ENCODE data around the gene CDH22. TPM values are rescaled to one million over a fixed set of nuclear protein-coding genes. Genes with fewer than 3 reads are reported as not detected.

Gene CDH22
- total RNA-seq, 1 donor from 2014 or later = 0.09 TPM

DNA sequence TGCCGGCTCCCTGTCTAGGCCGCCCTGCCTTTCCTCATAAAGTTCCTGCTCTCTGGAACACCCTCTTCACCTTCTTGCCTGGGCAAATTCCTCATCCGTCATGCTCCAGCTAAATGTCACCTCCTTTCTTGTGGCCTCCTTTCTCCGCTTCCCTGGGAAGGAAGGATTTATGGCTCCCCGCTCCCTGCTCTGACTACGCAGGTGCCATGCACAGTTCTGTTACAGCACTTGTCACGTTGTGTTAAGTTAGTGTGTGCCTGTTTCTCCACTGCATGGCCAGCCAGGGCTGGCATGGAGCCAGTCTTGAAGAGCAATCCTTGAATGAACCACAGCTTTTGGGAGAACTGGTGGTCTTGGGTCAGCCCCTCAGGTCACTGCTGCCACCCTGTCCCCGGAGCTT is 128.4 kb downstream of the CDH22 start:
- H3K4me1 Mint-ChIP-seq = no peaks in the 10 kb centered on the region
- no peaks in the 10 kb centered on the region for H3K36me3 Mint-ChIP-seq (ENCODE audit: low read depth)
- no peak overlapping the region for H3K4me3 Mint-ChIP-seq
- H3K27ac Mint-ChIP-seq (ENCODE audit: unreplicated experiment) = no peak overlapping the region
- peaks cover 44% of the 10 kb centered on the region for H3K27me3 Mint-ChIP-seq (ENCODE audit: low read depth)
- DNase-seq (ENCODE audit: low read depth, low spot score) = no peak
- TF ChIP-seq, protein P1, sequence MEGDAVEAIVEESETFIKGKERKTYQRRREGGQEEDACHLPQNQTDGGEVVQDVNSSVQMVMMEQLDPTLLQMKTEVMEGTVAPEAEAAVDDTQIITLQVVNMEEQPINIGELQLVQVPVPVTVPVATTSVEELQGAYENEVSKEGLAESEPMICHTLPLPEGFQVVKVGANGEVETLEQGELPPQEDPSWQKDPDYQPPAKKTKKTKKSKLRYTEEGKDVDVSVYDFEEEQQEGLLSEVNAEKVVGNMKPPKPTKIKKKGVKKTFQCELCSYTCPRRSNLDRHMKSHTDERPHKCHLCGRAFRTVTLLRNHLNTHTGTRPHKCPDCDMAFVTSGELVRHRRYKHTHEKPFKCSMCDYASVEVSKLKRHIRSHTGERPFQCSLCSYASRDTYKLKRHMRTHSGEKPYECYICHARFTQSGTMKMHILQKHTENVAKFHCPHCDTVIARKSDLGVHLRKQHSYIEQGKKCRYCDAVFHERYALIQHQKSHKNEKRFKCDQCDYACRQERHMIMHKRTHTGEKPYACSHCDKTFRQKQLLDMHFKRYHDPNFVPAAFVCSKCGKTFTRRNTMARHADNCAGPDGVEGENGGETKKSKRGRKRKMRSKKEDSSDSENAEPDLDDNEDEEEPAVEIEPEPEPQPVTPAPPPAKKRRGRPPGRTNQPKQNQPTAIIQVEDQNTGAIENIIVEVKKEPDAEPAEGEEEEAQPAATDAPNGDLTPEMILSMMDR (conservative IDR thresholded peaks at IDR 0.05) = no peak
- no peaks in the 10 kb centered on the region for H3K9me3 Mint-ChIP-seq

DNA sequence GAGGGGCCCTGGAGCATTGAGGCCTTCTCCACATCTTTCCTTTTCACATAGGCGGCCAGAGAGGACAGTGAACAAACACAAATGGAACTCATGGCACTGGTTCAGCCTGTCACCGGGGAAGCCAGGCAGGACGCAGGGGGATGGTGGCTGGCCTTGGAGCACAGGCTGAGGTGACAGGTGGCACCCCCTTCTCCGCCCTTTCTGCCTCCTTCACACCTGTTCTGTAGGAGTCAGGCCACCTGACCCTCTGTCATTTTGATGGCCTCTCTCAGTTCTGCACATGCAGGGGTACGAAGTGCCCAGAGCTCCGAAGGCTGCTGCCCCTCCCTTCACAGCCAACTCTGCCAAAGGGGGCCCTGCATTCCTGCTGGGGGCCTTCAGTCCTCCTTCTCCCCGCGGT is 129.4 kb downstream of the CDH22 start:
- DNase-seq (ENCODE audit: low read depth, low spot score) = no peak
- TF ChIP-seq, protein P1 (conservative IDR thresholded peaks at IDR 0.05) = no peak
- no peaks in the 10 kb centered on the region for H3K4me1 Mint-ChIP-seq
- H3K27ac Mint-ChIP-seq (ENCODE audit: unreplicated experiment) = no peak overlapping the region
- no peaks in the 10 kb centered on the region for H3K36me3 Mint-ChIP-seq (ENCODE audit: low read depth)
- H3K27me3 Mint-ChIP-seq (ENCODE audit: low read depth) = peaks cover 48% of the 10 kb centered on the region
- H3K4me3 Mint-ChIP-seq = no peak overlapping the region
- H3K9me3 Mint-ChIP-seq = no peaks in the 10 kb centered on the region

DNA sequence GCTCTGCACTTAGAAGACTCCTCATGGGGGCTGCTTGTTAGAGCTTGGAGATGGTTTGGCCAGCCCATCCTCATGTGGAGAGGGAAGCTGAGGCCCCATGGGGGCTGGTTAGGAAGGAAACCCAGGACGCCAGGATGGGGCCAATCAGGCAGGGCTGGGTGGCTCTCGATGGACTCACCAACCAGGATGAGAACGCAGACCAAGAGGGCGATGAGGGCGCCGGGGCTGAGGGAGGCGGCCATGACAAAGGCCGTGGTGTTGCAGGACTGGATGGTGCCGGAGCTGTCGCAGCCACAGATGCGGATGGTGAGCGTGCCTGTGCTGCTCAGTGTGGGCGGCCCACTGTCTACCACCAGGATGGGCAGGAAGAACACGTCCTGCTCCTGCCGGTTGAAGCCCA is 130.5 kb downstream of the CDH22 start:
- Mint-ChIP-seq H3K4me3 (no peak overlapping the region), H3K9me3 (no peaks in the 10 kb centered on the region), H3K27ac (ENCODE audit: unreplicated experiment) (peak overlapping the region; percentile 43), H3K27me3 (ENCODE audit: low read depth) (peaks cover 60% of the 10 kb centered on the region), H3K4me1 (no peaks in the 10 kb centered on the region), H3K36me3 (ENCODE audit: low read depth) (no peaks in the 10 kb centered on the region)
- TF ChIP-seq, protein P1 (conservative IDR thresholded peaks at IDR 0.05) = no peak
- no peak for DNase-seq (ENCODE audit: low read depth, low spot score)

DNA sequence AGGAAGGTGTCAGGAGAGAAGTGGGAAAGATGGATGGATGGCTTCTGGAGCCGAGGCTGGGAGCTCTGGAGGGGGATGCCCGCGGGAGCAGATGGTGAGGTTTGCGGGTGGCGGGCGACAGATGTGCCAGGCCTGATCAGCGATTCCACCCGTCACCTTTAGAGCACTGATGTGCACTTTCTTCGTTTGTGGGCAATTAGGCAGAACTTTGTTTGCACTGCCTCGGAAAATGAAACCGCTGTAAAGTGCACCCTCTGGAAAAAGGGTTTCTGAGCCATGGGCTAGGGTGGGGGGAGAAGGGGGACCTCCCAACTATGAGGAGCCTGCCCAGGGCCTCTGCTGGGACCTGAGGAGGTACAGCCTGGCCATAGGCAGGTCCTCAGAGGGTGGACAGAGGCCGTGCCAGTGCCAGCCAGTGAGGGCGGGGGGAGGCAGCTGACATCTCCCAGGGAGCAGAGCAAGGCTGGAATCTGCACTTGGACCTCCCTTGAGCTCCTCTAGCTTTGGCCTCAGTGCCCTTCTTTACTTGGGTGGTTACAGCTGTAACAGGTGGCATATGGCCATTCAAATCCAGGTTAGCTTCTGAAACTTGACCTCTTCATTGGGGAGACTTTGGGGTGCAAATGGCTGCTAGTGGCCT is 131.4 kb downstream of the CDH22 start:
- H3K9me3 Mint-ChIP-seq = no peaks in the 10 kb centered on the region
- H3K27me3 Mint-ChIP-seq (ENCODE audit: low read depth) = peaks cover 65% of the 10 kb centered on the region
- H3K27ac Mint-ChIP-seq (ENCODE audit: unreplicated experiment) = no peak overlapping the region
- H3K36me3 Mint-ChIP-seq (ENCODE audit: low read depth) = no peaks in the 10 kb centered on the region
- TF ChIP-seq, protein P1 (conservative IDR thresholded peaks at IDR 0.05) = no peak
- no peaks in the 10 kb centered on the region for H3K4me1 Mint-ChIP-seq
- DNase-seq (ENCODE audit: low read depth, low spot score) = no peak
- H3K4me3 Mint-ChIP-seq = no peak overlapping the region

DNA sequence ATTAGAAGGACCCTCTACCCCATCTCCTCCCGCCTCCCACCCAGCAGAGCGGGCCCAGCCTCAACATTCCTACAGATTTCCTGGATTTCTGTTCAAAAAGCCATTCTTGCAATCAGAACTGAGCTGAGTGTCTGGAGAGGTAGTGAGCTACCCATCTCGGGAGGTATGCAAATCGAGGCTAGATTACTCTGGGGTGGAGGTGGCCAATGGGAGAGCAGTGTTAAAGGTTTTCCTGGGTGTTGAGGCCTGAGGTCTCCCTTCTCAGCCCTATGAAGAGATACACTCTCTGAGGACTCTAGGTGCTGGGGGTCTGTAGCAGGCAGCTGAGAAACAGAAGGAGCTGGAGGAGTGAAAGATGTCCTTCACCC is 133.2 kb downstream of the CDH22 start:
- Mint-ChIP-seq H3K4me3 (no peak overlapping the region), H3K27ac (ENCODE audit: unreplicated experiment) (no peak overlapping the region), H3K4me1 (no peaks in the 10 kb centered on the region), H3K27me3 (ENCODE audit: low read depth) (peaks cover 75% of the 10 kb centered on the region), H3K36me3 (ENCODE audit: low read depth) (no peaks in the 10 kb centered on the region), H3K9me3 (no peaks in the 10 kb centered on the region)
- no peak for DNase-seq (ENCODE audit: low read depth, low spot score)
- TF ChIP-seq, protein P1 (conservative IDR thresholded peaks at IDR 0.05) = no peak

Data from neural crest cell (in vitro differentiated cells).